ENCODE results near the gene RELA. TPM values are rescaled to one million over a fixed set of nuclear protein-coding genes. Genes with fewer than 3 reads are reported as not detected.
A peak's percentile ranks its signal among the peaks of the same experiment; 100 is the strongest.
"Not testable (repeated sequence)": the region's sequence is repeated elsewhere in the genome, so short reads cannot be mapped to it uniquely, and the experiment has no call there.

RELA gene
- total and polyA plus RNA-seq, 4 donors, result 28.8 to 108 (median 86.0) TPM

GRCh38 chr11:65661599-65662246 is 993 bp downstream of the RELA start:
- WGBS, 2 donors, result 55 to 61% methylated on average over 25 of the region's 25 CpGs
- H3K9me3 ChIP-seq (ENCODE audit: control insufficient read depth, low read length), result no peaks in the 10 kb centered on the region
- no peaks in the 10 kb centered on the region for H3K27me3 ChIP-seq (ENCODE audit: control insufficient read depth in 1 of 2, insufficient read depth in 2 of 2, low read length in 1 of 2)
- no peaks in the 10 kb centered on the region for H3K4me1 ChIP-seq (ENCODE audit: control insufficient read depth in 1 of 2, insufficient read depth in 2 of 2, low read length in 2 of 2)
- peak overlapping the region; percentile 73 to 83 for H3K27ac ChIP-seq (ENCODE audit: low read depth in 1 of 2, low read length in 2 of 2)
- H3K36me3 ChIP-seq (ENCODE audit: control insufficient read depth in 1 of 2, insufficient read depth in 2 of 2, low read length in 1 of 2), result peaks cover 0 to 7% of the 10 kb centered on the region in 2 donors
- peak overlapping the region; percentile 82 to 93 for H3K4me3 ChIP-seq (ENCODE audit: low read length in 2 of 2)
- ATAC-seq (ENCODE audit: low FRiP score) (no peak), DNase-seq (no peak)
- intact Hi-C loops (cut with DNase I), result loop anchor here in 1 of 2 donors (5.0 kb wide), 1 partner anchor 51 kb away; the partner anchor contains the start of gene KAT5

- H3K9me3 ChIP-seq (ENCODE audit: control insufficient read depth, low read length); H3K27ac ChIP-seq (ENCODE audit: low read depth in 1 of 2, low read length in 2 of 2); H3K4me1 ChIP-seq (ENCODE audit: control insufficient read depth in 1 of 2, insufficient read depth in 2 of 2, low read length in 2 of 2); H3K4me3 ChIP-seq (ENCODE audit: low read length in 2 of 2); H3K27me3 ChIP-seq (ENCODE audit: control insufficient read depth in 1 of 2, insufficient read depth in 2 of 2, low read length in 1 of 2); ATAC-seq (ENCODE audit: low FRiP score); H3K36me3 ChIP-seq (ENCODE audit: control insufficient read depth in 1 of 2, insufficient read depth in 2 of 2, low read length in 1 of 2): not testable (repeated sequence)
- peak in 1 of 2 donors; percentile 24 for DNase-seq
- WGBS, 2 donors, result 89 to 91% methylated on average over 8 to 9 of the region's 9 CpGs
- intact Hi-C loops (cut with DNase I), result loop anchor here in 1 of 2 donors (5.0 kb wide), 1 partner anchor 51 kb away; the partner anchor contains the start of gene KAT5
Measured at GRCh38 chr11:65660908-65661307, 1.8 kb downstream of the RELA start.

GRCh38 chr11:65660038-65660437 is 2.7 kb downstream of the RELA start:
- no peak overlapping the region for H3K4me3 ChIP-seq (ENCODE audit: low read length in 2 of 2)
- intact Hi-C loops (cut with DNase I), result loop anchor here in 1 of 2 donors (5.0 kb wide), 1 partner anchor 52 kb away; the partner anchor contains the start of gene KAT5
- H3K9me3 ChIP-seq (ENCODE audit: control insufficient read depth, low read length), result no peaks in the 10 kb centered on the region
- ATAC-seq (ENCODE audit: low FRiP score) (no peak), DNase-seq (peak in 1 of 2 donors; percentile 40)
- no peaks in the 10 kb centered on the region for H3K4me1 ChIP-seq (ENCODE audit: control insufficient read depth in 1 of 2, insufficient read depth in 2 of 2, low read length in 2 of 2)
- 85 to 92% methylated on average over 9 of the region's 9 CpGs for WGBS, 2 donors
- peaks cover 0 to 9% of the 10 kb centered on the region in 2 donors for H3K36me3 ChIP-seq (ENCODE audit: control insufficient read depth in 1 of 2, insufficient read depth in 2 of 2, low read length in 1 of 2)
- H3K27ac ChIP-seq (ENCODE audit: low read depth in 1 of 2, low read length in 2 of 2), result no peak overlapping the region
- H3K27me3 ChIP-seq (ENCODE audit: control insufficient read depth in 1 of 2, insufficient read depth in 2 of 2, low read length in 1 of 2), result no peaks in the 10 kb centered on the region

GRCh38 chr11:65658174-65659021 is 4.3 kb downstream of the RELA start:
- Histone ChIP-seq H3K27ac (ENCODE audit: low read depth in 1 of 2, low read length in 2 of 2) (no peak overlapping the region), H3K36me3 (ENCODE audit: control insufficient read depth in 1 of 2, insufficient read depth in 2 of 2, low read length in 1 of 2) (peaks cover 0 to 9% of the 10 kb centered on the region in 2 donors), H3K4me1 (ENCODE audit: control insufficient read depth in 1 of 2, insufficient read depth in 2 of 2, low read length in 2 of 2) (no peaks in the 10 kb centered on the region), H3K9me3 (ENCODE audit: control insufficient read depth, low read length) (no peaks in the 10 kb centered on the region), H3K27me3 (ENCODE audit: control insufficient read depth in 1 of 2, insufficient read depth in 2 of 2, low read length in 1 of 2) (no peaks in the 10 kb centered on the region), H3K4me3 (ENCODE audit: low read length in 2 of 2) (no peak overlapping the region)
- intact Hi-C loops (cut with DNase I), result no loop called here
- DNase-seq (peak in 1 of 2 donors; percentile 36), ATAC-seq (ENCODE audit: low FRiP score) (no peak)
- 88% methylated on average over 21 of the region's 21 CpGs for WGBS, 2 donors

GRCh38 chr11:65657426-65657825 is 5.3 kb downstream of the RELA start:
- no peaks in the 10 kb centered on the region for H3K9me3 ChIP-seq (ENCODE audit: control insufficient read depth, low read length)

GRCh38 chr11:65655570-65656332 is 7.0 kb downstream of the RELA start:
- no peak for ATAC-seq (ENCODE audit: low FRiP score)
- Histone ChIP-seq H3K4me3 (ENCODE audit: low read length in 2 of 2) (no peak overlapping the region), H3K4me1 (ENCODE audit: control insufficient read depth in 1 of 2, insufficient read depth in 2 of 2, low read length in 2 of 2) (peaks cover 0 to 4% of the 10 kb centered on the region in 2 donors), H3K27ac (ENCODE audit: low read depth in 1 of 2, low read length in 2 of 2) (no peak overlapping the region), H3K36me3 (ENCODE audit: control insufficient read depth in 1 of 2, insufficient read depth in 2 of 2, low read length in 1 of 2) (peaks cover 0 to 9% of the 10 kb centered on the region in 2 donors), H3K9me3 (ENCODE audit: control insufficient read depth, low read length) (no peaks in the 10 kb centered on the region), H3K27me3 (ENCODE audit: control insufficient read depth in 1 of 2, insufficient read depth in 2 of 2, low read length in 1 of 2) (no peaks in the 10 kb centered on the region)
- intact Hi-C loops (cut with DNase I), result no loop called here
- 82 to 84% methylated on average over 16 of the region's 16 CpGs for WGBS, 2 donors
- peak in 1 of 2 donors; percentile 41 for DNase-seq

More at GRCh38 chr11:65657426-65657825, 5.3 kb downstream of the RELA start:
- peaks cover 0 to 9% of the 10 kb centered on the region in 2 donors for H3K36me3 ChIP-seq (ENCODE audit: control insufficient read depth in 1 of 2, insufficient read depth in 2 of 2, low read length in 1 of 2)
- H3K4me3 ChIP-seq (ENCODE audit: low read length in 2 of 2), result no peak overlapping the region
- intact Hi-C loops (cut with DNase I), result no loop called here
- H3K27ac ChIP-seq (ENCODE audit: low read depth in 1 of 2, low read length in 2 of 2), result no peak overlapping the region
- no peak for ATAC-seq (ENCODE audit: low FRiP score)
- 83 to 85% methylated on average over 7 of the region's 7 CpGs for WGBS, 2 donors
- no peaks in the 10 kb centered on the region for H3K27me3 ChIP-seq (ENCODE audit: control insufficient read depth in 1 of 2, insufficient read depth in 2 of 2, low read length in 1 of 2)
- peaks cover 0 to 4% of the 10 kb centered on the region in 2 donors for H3K4me1 ChIP-seq (ENCODE audit: control insufficient read depth in 1 of 2, insufficient read depth in 2 of 2, low read length in 2 of 2)
- DNase-seq, result peak in 1 of 2 donors; percentile 22

GRCh38 chr11:65654375-65655349 is 8.1 kb downstream of the RELA start:
- peaks cover 0 to 9% of the 10 kb centered on the region in 2 donors for H3K36me3 ChIP-seq (ENCODE audit: control insufficient read depth in 1 of 2, insufficient read depth in 2 of 2, low read length in 1 of 2)
- DNase-seq (peak in 1 of 2 donors; percentile 49), ATAC-seq (ENCODE audit: low FRiP score) (no peak)
- no peaks in the 10 kb centered on the region for H3K9me3 ChIP-seq (ENCODE audit: control insufficient read depth, low read length)
- 80 to 82% methylated on average over 14 of the region's 14 CpGs for WGBS, 2 donors
- H3K4me1 ChIP-seq (ENCODE audit: control insufficient read depth in 1 of 2, insufficient read depth in 2 of 2, low read length in 2 of 2), result peaks cover 0 to 4% of the 10 kb centered on the region in 2 donors
- no peak overlapping the region for H3K27ac ChIP-seq (ENCODE audit: low read depth in 1 of 2, low read length in 2 of 2)
- no peak overlapping the region for H3K4me3 ChIP-seq (ENCODE audit: low read length in 2 of 2)
- intact Hi-C loops (cut with DNase I), result loop anchor here in 1 of 2 donors (5.0 kb wide), 1 partner anchor 37 kb away; the partner anchor contains the start of gene PCNX3
- no peaks in the 10 kb centered on the region for H3K27me3 ChIP-seq (ENCODE audit: control insufficient read depth in 1 of 2, insufficient read depth in 2 of 2, low read length in 1 of 2)
